GM12878 (cell line): ENCODE data around the gene GRIK2. TPM values are rescaled to one million over a fixed set of nuclear protein-coding genes. Genes with fewer than 3 reads are reported as not detected.

Experiments
- ATAC-seq: fragments of 200-7000 bp; cut with Tn5 transposase; 3 replicates; pipeline ENCODE4 v1.9.1; 2020; ENCODE audit warnings: mild to moderate bottlenecking, moderate library complexity
- BruUV-seq: library from RNA; stranded (reverse); fragments of 400-500 nt; replicated peaks from 2 replicates; lab custom pipeline; 2021; lab: Mats Ljungman, UMichigan
- CTCF ChIA-PET: fragments of 300-600 bp; sonication (Branson Sonifier 250); formaldehyde crosslinking; extraction: SDS; loops from one replicate; lab custom pipeline; 2021; ENCODE audit warnings: inconsistent platforms; lab: Yijun Ruan, JAX
- POLR2A ChIA-PET: fragments of 350-600 bp; formaldehyde crosslinking; extraction: SDS; loops from one replicate; lab custom pipeline; 2021; ENCODE audit warnings: inconsistent platforms; lab: Charles Lee
- RAD21 ChIA-PET: fragments of 300-600 bp; sonication (Branson Sonifier 250); formaldehyde crosslinking; loops from one replicate; lab custom pipeline; 2023; ENCODE audit warnings: antibody characterized with exemption; ENCODE audit not compliant: unreplicated experiment; lab: Charles Lee
- SMC1A ChIA-PET: fragments of 300-600 bp; sonication (Branson Sonifier 250); formaldehyde crosslinking; loops from one replicate; lab custom pipeline; 2023; ENCODE audit not compliant: unreplicated experiment, uncharacterized antibody; lab: Charles Lee
- DNase-seq: peaks from one replicate; pipeline ENCODE4 v3.0.0-alpha.2; 2011; ENCODE audit warnings: low read depth, low spot score
- FAIRE-seq: peaks from 3 replicates; lab custom pipeline; 2011; peaks lifted over from hg19 to GRCh38; lab: Jason Lieb, UNC
- H2AFZ ChIP-seq: 2 replicates; pipeline ENCODE4 v1.6.0; 2011; ENCODE audit warnings: low read depth, low read length, control low read depth; ENCODE audit not compliant: control insufficient read depth
- H3K27ac ChIP-seq: 2 replicates; pipeline ENCODE4 v1.5.1; 2011; ENCODE audit warnings: control low read depth; ENCODE audit not compliant: control insufficient read depth, insufficient read depth
- H3K27me3 ChIP-seq, 2 experiments: replicated peaks in 1 of 2; 2 replicates each; pipeline versions ENCODE4 v1.6.0 to v1.6.1; 2011; ENCODE audit warnings: low read length in 1 of 2; ENCODE audit not compliant: control insufficient read depth in 2 of 2, insufficient read depth in 2 of 2
- H3K36me3 ChIP-seq, 2 experiments: 2 replicates each; pipeline ENCODE4 v1.5.1; 2011; ENCODE audit warnings: low read length in 1 of 2; ENCODE audit not compliant: control insufficient read depth in 2 of 2, insufficient read depth in 2 of 2
- H3K4me1 ChIP-seq: 2 replicates; pipeline ENCODE4 v1.6.1; 2011; ENCODE audit warnings: mild to moderate bottlenecking, low read length, moderate library complexity, mixed read lengths; ENCODE audit not compliant: control insufficient read depth, insufficient read depth
- H3K4me2 ChIP-seq: 2 replicates; pipeline ENCODE4 v1.6.0; 2011; ENCODE audit warnings: control low read depth; ENCODE audit not compliant: control insufficient read depth, insufficient read depth
- H3K4me3 ChIP-seq: fragments of 200-600 bp; sonication (generic); 2 replicates; pipeline ENCODE4 v1.5.1; 2016
- H3K79me2 ChIP-seq: 2 replicates; pipeline ENCODE4 v1.6.0; 2011; ENCODE audit warnings: low read length; ENCODE audit not compliant: control insufficient read depth, insufficient read depth
- H3K9ac ChIP-seq: 2 replicates; pipeline ENCODE4 v1.8.0; 2011; ENCODE audit warnings: low read length, control low read depth, mixed read lengths; ENCODE audit not compliant: control insufficient read depth, insufficient read depth
- H3K9me3 ChIP-seq: replicated peaks from 3 replicates; pipeline ENCODE4 v1.5.1; 2011; ENCODE audit warnings: mild to moderate bottlenecking, low read length; ENCODE audit not compliant: control insufficient read depth, insufficient read depth
- H4K20me1 ChIP-seq: 2 replicates; pipeline ENCODE4 v1.6.0; 2011; ENCODE audit not compliant: control insufficient read depth, insufficient read depth
- DPF2 ChIP-seq: fragments of 450-650 bp; IDR thresholded peaks from 2 replicates; pipeline ENCODE4 v1.6.1; 2017; ENCODE audit warnings: mild to moderate bottlenecking
- WGBS: methylation state at CpG from one replicate; pipeline ENCODE4 v1.1.6; 2016; ENCODE audit warnings: low lambda C conversion rate; ENCODE audit not compliant: insufficient replicate concordance, insufficient coverage; ENCODE audit errors: missing lambda C conversion rate; 5-methylcytosine and 5-hydroxymethylcytosine counted together
- in situ Hi-C: fragments of 300-500 bp; cut with MboI; formaldehyde crosslinking; loops from 9 replicates; pipeline ENCODE4 v1.14.3; 2018; ENCODE audit warnings: mixed read lengths
- intact Hi-C: fragments of 100-400 bp; cut with micrococcal nuclease; formaldehyde crosslinking; loops from one replicate; pipeline ENCODE4 v1.14.2; 2022; ENCODE audit not compliant: unreplicated experiment
- polyA plus RNA-seq, 11 experiments: library from polyadenylated mRNA; depleted of rRNA in 4 of 11; unstranded in 6 of 11; stranded (reverse) in 5 of 11; fragments of >200 nt; fragmentation: Nextera tagmentation in 4 of 11; fragmentation: Illumina TruSeq in 1 of 11; extraction: Ambion mirVana in 4 of 11; extraction: Trizol in 1 of 11; gene quantifications; 1 replicate in 1 of 11; 2 replicates in 10 of 11; pipeline versions ENCODE4 v1.2.1 to v1.2.3, GENCODE V29; 2011 to 2016; ENCODE audit warnings: inconsistent platforms in 2 of 11, missing spikeins in 2 of 11, low read depth in 1 of 11
- total RNA-seq, 4 experiments: library from RNA; depleted of rRNA in 3 of 4; stranded (reverse); fragments of >200 nt in 3 of 4; fragmentation: Illumina TruSeq in 1 of 4; extraction: Trizol in 1 of 4; gene quantifications; 2 replicates each; pipeline versions ENCODE4 v1.2.1 to v1.2.3, GENCODE V29; 2013 to 2021
- TF ChIP-seq, protein P1 (sequence below): fragments of 450-650 bp; formaldehyde crosslinking; IDR thresholded peaks from 2 replicates; pipeline ENCODE4 v1.4.0; 2020; ENCODE audit warnings: mild to moderate bottlenecking, moderate library complexity

The GRIK2 gene
- total and polyA plus RNA-seq, 10 of the 15 experiments (the other 5 are each of a cell fraction or from before 2014, with no cell fraction given): not detected

GRCh38 chr6:101824551-101825345 lies 431.2 kb downstream of the GRIK2 start:
- POLR2A ChIA-PET: no interaction called here
- 21% methylated on average over 5 of the region's 5 CpGs for WGBS
- H3K36me3 ChIP-seq: no peaks in the 10 kb centered on the region
- no peaks in the 10 kb centered on the region for H3K79me2 ChIP-seq
- no peaks in the 10 kb centered on the region for H3K27me3 ChIP-seq
- TF ChIP-seq, protein P1, sequence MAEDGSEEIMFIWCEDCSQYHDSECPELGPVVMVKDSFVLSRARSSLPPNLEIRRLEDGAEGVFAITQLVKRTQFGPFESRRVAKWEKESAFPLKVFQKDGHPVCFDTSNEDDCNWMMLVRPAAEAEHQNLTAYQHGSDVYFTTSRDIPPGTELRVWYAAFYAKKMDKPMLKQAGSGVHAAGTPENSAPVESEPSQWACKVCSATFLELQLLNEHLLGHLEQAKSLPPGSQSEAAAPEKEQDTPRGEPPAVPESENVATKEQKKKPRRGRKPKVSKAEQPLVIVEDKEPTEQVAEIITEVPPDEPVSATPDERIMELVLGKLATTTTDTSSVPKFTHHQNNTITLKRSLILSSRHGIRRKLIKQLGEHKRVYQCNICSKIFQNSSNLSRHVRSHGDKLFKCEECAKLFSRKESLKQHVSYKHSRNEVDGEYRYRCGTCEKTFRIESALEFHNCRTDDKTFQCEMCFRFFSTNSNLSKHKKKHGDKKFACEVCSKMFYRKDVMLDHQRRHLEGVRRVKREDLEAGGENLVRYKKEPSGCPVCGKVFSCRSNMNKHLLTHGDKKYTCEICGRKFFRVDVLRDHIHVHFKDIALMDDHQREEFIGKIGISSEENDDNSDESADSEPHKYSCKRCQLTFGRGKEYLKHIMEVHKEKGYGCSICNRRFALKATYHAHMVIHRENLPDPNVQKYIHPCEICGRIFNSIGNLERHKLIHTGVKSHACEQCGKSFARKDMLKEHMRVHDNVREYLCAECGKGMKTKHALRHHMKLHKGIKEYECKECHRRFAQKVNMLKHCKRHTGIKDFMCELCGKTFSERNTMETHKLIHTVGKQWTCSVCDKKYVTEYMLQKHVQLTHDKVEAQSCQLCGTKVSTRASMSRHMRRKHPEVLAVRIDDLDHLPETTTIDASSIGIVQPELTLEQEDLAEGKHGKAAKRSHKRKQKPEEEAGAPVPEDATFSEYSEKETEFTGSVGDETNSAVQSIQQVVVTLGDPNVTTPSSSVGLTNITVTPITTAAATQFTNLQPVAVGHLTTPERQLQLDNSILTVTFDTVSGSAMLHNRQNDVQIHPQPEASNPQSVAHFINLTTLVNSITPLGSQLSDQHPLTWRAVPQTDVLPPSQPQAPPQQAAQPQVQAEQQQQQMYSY (CRISPR knock-in tag): no peak
- TF ChIP-seq DPF2: no peak
- no peak overlapping the region for H3K4me3 ChIP-seq
- H3K9ac ChIP-seq: no peak overlapping the region
- CTCF ChIA-PET: interaction anchor here (0.6 kb wide), 1 partner anchor 227 kb away, joined by 3 read pairs; no protein-coding TSS in a partner anchor
- SMC1A ChIA-PET: no interaction called here
- RAD21 ChIA-PET: no interaction called here
- no peak overlapping the region for H3K4me2 ChIP-seq
- H3K27ac ChIP-seq: no peak overlapping the region
- no peak for DNase-seq
- H2AFZ ChIP-seq: no peak overlapping the region
- no peak for ATAC-seq
- no peaks in the 10 kb centered on the region for H3K4me1 ChIP-seq
- no peak for FAIRE-seq
- BruUV-seq: no TSS peak
- intact Hi-C loops: no loop called here
- no peaks in the 10 kb centered on the region; the same call in 2 of the 3 replicates for H3K9me3 ChIP-seq
- no peaks in the 10 kb centered on the region for H4K20me1 ChIP-seq
- in situ Hi-C loops: no loop called here
